Activated CD8-positive, alpha-beta memory T cell treated with anti-CD3 and anti-CD28 coated beads, Interleukin-2, amount 50 U/mL, for 24 hours (primary cell): ENCODE data around the gene ANTXR1.

Experiments used
- DNase-seq: peaks from one replicate; pipeline ENCODE4 v3.0.0-alpha.2; 2020; ENCODE audit errors: extremely low read depth

The ANTXR1 gene

DNA sequence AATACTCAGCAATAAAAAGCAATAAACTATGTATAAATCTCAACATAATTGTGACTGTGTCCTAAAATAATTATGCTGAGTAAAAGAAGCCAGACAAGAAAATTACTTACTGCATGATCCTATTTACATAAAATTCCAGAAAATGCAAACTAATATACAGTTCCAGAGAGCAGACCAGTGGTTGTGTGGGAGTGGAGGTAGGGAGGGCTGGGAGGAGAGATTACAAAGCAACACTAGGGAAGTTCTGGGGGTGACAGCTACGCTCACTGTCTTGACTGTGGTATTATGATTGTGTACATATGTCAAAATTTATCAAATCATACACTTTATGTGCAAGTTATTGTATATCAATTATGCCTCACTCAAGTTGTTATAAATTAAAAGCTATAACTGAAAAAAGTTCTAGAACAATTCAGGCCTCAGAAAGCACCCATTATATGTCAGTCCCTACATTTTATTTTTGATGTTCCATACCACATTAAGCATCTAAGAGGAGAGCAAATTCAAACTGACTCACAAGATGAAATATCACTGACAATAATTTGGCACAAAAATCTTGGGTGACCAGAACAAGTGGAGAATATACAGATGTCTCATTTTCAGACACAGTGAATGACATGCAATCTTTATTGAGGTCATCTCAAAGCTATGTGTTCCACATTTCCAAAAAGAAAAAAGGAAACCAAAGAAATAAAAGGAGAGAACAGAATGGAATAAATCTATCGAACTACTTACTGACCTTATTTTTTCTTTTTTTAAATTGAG, 85.1 kb downstream of the ANTXR1 start:
- DNase-seq, result no peak

DNA sequence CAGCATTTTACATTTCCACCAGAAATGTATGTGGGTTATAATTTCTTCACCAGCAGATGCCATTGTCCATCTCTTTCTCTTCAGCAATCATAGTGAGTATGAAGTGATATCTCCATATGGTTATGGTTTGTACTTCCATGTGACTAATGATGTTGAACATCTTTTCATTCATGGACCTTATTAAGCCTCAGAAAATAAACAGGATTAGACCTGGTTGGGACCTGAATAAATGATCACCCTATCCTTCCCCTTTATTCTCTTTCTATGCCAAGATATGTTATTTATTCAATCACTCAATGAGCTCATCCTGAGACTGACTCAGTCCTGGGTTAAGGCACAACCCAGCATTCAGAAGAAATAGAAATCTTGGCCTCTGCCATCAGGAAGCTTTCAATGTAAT, 86.6 kb downstream of the ANTXR1 start:
- DNase-seq, result no peak

DNA sequence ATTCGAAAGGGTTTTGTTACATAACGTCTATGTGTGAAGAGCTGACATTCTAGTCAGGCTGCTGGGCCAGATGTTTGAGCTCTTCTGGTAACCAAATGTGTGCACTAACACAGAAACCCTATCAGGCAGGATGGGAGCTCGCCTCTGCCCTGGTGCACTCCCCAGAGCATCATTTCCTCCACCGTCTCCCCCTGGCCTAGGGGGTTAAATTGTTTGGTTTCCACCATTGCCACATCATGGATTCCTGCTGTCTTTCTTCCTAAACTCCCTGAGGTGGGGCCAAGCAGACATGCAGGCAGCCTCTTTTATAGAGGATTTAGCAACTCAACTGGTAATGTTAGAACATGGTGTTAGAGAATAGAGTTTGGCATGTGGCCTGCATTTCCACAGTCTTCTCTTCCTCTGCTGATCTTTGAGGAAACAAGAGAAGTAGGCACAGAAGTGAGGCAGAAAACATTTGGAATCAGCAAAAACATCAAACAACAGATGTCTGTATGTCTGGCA, 87.3 kb downstream of the ANTXR1 start:
- no peak for DNase-seq

GRCh38 chr2:69102041-69102593, 89.1 kb downstream of the ANTXR1 start:
- no peak for DNase-seq

DNA sequence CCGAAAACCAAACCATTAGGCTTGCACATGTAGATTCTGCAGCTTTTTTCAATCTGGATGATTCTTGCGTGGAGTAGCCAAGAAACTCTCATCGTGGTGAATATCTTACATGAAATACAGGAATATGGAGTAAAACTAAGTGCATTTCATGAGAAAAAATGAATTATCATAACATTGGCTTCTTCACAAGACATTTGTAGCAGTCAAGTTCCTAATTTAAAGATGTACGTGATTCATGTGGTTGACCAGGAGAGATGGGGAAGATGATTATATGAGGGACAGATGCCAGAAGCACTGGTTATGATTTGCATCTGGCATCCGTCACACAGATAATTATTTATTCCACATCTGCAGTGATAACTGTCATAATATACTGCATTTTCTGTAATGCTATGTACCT, 90.4 kb downstream of the ANTXR1 start:
- no peak for DNase-seq

GRCh38 chr2:69104261-69104660, 91.3 kb downstream of the ANTXR1 start:
- DNase-seq, result no peak

GRCh38 chr2:69109255-69109654, 96.3 kb downstream of the ANTXR1 start:
- DNase-seq, result no peak

DNA sequence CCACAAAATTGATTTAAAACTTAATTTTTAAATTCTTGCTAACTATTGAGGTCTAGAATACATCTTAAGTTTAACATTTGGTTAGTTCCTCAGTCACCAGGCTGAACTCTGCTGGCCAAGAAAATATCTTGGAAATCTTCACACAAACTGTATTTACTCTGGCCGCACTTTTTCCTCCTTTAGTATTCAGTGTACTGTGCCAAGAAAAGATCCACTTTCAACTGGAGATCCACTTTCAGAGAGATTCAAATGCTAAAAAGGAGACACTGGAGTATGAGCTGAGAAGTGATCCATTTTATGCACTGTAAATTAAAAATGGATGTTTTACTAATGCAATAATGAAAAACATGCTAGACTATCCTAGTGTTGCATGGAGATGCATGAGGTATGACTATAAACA, 98.1 kb downstream of the ANTXR1 start:
- DNase-seq, result no peak

DNA sequence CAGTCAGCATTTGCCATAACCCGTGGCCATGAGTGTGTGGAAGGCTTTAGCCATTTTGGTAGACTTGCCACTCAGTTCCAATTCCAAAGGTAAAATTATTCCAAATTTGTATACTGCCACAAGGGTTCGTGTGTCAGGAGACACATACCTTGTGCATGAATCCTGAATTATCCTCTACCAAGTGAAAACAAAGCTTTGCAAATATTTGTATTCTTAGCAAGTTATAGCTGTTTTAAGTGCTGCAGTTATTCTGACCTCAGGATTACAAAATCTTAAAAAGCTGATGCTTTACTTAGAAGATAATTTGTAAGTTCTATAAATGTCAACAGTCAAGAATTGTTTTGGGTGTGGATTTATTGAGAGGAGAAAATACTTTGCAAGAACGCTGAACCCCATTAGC, 100.6 kb downstream of the ANTXR1 start:
- DNase-seq, result no peak

- DNase-seq, result no peak
Measured at GRCh38 chr2:69114534-69114933, 101.6 kb downstream of the ANTXR1 start.

- DNase-seq, result no peak
Measured at GRCh38 chr2:69116438-69116837, 103.5 kb downstream of the ANTXR1 start.

DNA sequence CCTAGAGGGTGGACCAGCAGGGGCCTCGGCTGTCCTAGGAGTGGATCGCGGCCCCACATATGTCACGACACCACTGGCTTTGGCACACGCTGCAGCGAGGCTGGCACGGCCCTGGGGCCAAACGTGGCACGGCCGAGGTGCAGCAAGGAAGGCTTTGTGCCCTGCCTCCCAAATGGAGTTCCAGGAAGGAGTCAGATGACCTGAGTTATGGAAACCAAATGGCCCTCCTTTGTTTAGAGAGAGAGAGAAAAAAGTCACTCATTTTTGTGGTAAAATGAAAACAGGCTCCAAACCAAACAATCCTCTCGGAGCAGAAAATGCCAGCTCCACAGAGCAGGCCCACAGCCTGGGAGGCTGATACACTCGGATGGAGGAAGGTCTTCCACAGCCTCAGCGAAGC, 105.6 kb downstream of the ANTXR1 start:
- DNase-seq, result no peak

DNA sequence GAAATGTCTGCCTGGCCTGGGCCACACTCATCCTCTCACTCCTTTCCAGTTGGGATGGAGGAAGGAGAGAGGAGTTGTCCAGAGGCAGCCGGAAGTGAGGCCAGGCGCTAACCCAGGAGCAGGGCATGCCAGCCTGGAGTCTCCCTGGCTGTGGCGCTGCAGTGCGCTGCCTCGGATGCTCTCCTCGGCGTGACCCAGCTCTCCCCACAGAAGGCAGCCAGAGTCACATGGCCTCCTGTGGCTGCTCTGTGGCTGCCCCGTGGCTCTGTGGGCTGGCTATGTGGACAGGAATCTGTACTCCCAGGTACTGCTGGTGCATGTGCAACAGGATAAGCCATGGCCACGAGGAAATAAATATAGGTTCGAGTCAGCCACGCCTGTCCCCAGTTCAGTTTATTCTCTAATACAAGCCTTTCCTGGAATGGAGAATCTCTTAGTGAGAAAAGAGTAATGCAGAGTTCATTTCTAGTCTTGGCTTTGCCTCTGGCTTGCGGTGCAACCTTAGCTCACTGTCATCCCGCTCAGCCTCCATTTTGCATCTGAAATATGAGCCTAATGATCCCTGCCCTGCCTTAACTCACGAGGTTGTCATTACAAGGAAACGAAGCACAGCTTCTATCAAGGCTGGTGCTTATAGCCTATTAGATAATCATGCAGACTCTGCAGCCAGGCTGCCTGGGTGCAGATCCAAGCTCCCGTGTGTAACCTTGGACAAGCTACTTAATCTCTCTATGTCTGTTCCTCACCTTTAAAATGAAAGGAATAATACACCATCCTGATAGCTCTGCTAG, 106.3 kb downstream of the ANTXR1 start:
- DNase-seq, result no peak

DNA sequence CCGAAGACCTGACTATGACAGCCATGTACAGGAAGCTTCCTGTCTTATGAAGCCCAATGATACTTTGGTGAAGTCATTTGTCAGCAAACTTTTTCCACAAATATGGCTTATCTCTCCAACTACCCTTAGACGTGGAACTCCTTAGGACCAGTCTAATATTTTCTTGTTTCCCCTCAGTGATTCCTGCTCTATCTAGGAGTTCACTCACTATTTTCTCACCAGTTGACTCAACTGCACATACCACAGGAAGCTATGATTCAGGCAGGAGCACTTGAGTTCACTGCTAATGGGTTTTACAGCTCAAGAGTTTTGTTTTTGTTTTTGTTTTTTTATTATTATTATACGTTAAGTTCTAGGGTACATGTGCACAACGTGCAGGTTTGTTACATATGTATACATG, 109.3 kb downstream of the ANTXR1 start:
- no peak for DNase-seq

DNA sequence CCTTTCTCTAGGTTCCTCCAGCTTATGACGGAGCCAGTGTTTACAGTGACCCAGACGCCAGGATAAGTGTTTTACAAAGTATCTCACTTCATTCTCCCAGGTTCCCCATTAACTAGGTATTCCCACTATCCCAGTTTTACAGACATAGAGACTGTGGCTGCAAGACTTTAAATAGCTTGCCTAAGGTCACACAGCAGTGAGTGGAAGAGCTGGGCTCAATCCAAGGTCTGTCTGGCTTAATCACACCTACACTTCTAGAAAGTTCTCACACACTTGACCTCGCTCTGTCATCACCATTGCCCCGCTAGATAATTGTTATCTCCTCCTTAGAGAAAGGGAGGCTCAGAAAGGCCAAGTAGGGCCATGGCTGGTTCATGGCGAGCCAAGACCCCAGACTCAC, 110.2 kb downstream of the ANTXR1 start:
- DNase-seq, result no peak

- no peak for DNase-seq
Measured at GRCh38 chr2:69124343-69124742, 111.4 kb downstream of the ANTXR1 start.

DNA sequence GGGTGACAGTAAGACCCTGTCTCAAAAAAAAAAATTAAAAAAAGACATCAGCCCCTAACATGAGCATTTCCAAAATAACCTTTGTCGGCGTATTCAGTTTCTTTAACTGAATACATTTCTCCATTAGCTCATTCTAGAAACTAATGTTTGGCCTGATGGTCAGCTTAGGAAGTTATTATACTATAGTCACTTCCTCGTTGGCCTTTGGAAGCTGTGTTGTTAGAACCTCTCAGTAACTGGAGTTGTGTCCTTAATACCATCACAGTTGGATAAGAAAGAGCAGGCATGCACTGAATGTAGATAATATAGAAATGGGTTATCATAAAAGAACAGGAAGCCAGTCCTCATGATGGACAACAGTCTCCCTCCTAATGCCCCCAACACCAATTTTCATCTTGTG, 112.8 kb downstream of the ANTXR1 start:
- no peak for DNase-seq

GRCh38 chr2:69126341-69126740, 113.4 kb downstream of the ANTXR1 start:
- no peak for DNase-seq

DNA sequence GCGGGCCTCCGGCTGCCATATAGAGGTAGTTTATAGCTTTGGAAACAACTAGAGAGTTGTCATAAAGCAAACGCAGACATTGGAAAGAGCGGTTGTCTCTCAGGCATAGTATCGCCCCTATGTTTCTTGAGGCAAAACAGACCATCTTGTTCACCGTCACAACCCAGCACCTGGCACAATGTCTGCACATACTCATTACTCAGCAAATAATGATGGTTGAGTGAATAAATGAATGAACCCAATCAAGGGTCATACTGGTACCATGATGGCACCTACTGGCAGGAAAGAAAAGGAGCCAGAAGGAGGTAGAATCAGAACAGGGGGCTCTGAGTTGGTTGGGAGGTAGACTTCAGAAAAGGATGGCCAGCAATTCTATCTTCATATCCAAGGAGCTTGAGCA, 118.5 kb downstream of the ANTXR1 start:
- no peak for DNase-seq

DNA sequence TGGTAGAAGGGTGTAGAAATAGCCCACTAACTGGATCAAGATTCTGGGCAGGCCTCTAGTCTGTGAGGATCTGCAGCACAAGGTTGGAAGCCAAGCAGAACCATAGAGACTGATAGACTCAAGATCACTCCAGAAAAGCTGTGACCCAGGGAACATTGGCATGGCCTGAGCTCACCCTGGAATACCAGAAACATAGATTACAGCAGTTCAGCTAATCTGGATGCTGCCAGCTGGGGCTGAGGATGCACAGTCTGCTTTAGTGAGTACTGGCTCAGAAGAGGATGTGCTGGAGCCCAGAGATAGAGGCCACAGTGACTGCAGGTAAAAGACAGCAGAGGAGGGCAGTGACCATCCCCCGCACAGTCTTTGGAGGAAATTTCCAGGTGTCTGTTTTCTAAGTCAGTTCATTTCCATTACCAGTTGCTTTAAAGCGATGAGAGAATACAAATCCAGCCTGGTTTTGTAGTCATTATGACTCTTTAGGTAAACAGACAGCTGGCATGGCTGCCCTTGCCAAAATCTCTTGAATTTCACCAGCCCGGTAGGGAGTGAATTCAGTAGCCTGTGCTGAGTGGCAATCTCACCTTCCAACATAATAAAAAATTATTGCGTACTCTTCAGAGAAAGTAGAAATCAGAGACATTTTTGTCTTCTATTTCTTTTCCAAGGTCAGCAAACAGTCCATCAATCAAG, 119.2 kb downstream of the ANTXR1 start:
- DNase-seq, result no peak

DNA sequence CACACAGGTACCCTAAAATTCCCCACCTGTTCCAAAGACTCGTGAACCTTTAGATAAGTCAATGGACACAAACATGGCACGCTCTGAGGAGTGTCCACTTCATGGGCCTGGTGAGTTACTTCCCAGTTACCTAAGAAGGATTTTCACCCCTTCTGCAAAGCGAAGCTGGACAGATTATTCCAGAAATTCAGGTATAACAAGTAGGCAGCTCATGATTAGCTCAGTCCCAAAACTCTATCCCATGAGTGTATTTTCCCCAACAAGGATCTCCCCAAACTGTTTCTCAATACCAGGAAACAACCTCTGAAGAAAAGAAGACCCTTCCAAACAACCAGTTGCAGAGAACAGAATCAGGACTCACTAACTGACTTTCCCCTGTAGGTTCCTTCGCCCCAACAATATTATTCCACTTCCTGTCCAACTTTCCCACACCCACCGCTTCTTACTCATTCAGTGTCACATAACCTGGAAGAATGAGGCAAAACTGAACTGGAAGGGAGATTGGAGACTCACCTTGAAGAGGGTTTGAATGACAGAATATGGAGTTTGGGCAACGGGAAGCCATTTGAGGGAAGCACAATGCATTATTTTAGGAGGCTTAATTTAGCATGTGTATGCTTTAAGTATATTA, 120.1 kb downstream of the ANTXR1 start:
- DNase-seq, result no peak

DNA sequence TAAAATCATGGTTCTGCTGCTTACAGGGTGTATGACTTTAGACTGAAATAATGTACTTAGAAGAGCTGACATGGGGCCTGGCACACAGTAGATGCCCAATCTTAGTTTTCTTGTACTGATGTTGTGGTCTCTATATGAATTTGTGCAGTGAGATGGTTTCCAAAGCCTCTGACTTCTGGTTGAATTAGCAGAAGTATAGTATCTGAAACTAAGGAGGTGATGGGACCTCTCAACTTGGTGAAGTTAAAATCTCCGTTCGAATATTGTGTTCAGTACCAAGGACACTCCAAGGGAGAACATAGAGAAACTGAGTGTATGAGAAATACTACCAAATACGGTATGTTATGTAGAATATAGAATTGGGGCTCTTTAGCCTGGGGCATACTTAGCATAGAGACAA, 120.9 kb downstream of the ANTXR1 start:
- no peak for DNase-seq
